Smooth muscle cell (in vitro differentiated cells): ENCODE results near the gene CLK2. TPM values are rescaled to one million over a fixed set of nuclear protein-coding genes. Genes with fewer than 3 reads are reported as not detected.

Experiments used
- DNase-seq: peaks from one replicate; lab custom pipeline; 2025; ENCODE audit not compliant: unreplicated experiment; lab: John Stamatoyannopoulos, UW
- H2AFZ ChIP-seq: fragments of 200-600 bp; sonication (generic); 2 replicates; pipeline ENCODE4 v1.6.0; 2016; ENCODE audit warnings: antibody characterized with exemption, low read depth, mild to moderate bottlenecking
- H3F3A ChIP-seq: fragments of 200-600 bp; sonication (generic); 2 replicates; pipeline ENCODE4 v1.6.0; 2017; ENCODE audit warnings: antibody characterized with exemption, low read depth
- H3K27ac ChIP-seq: fragments of 200-600 bp; sonication (generic); 2 replicates; pipeline ENCODE4 v1.5.1; 2016; ENCODE audit warnings: low read depth, mild to moderate bottlenecking
- H3K27me3 ChIP-seq: fragments of 200-600 bp; sonication (generic); 2 replicates; pipeline ENCODE4 v1.6.1; 2016; ENCODE audit warnings: low read depth, mild to moderate bottlenecking
- H3K36me3 ChIP-seq: fragments of 200-600 bp; sonication (generic); 2 replicates; pipeline ENCODE4 v1.5.1; 2016; ENCODE audit warnings: low read depth
- H3K4me1 ChIP-seq: fragments of 200-600 bp; sonication (generic); 2 replicates; pipeline ENCODE4 v1.5.1; 2016; ENCODE audit warnings: low read depth
- H3K4me2 ChIP-seq: fragments of 200-600 bp; sonication (generic); 2 replicates; pipeline ENCODE4 v1.6.0; 2016; ENCODE audit warnings: mild to moderate bottlenecking
- H3K4me3 ChIP-seq: fragments of 200-600 bp; sonication (generic); 2 replicates; pipeline ENCODE4 v1.5.1; 2016; ENCODE audit warnings: mild to moderate bottlenecking
- H3K79me2 ChIP-seq: fragments of 200-600 bp; sonication (generic); 2 replicates; pipeline ENCODE4 v1.6.0; 2016; ENCODE audit warnings: low read depth, mild to moderate bottlenecking
- H3K9ac ChIP-seq: fragments of 200-600 bp; sonication (generic); 2 replicates; pipeline ENCODE4 v1.6.0; 2016; ENCODE audit warnings: low read depth
- H3K9me3 ChIP-seq: fragments of 200-600 bp; sonication (generic); replicated peaks from 2 replicates; pipeline ENCODE4 v1.5.1; 2016; ENCODE audit warnings: low read depth
- H4K20me1 ChIP-seq: fragments of 200-600 bp; sonication (generic); 2 replicates; pipeline ENCODE4 v1.6.0; 2016; ENCODE audit warnings: low read depth
- CTCF ChIP-seq: fragments of 200-600 bp; sonication (generic); IDR thresholded peaks from 2 replicates; pipeline ENCODE4 v1.5.1; 2017; ENCODE audit warnings: borderline replicate concordance, mild to moderate bottlenecking, antibody characterized with exemption; ENCODE audit not compliant: insufficient read depth, poor library complexity, severe bottlenecking
- WGBS: methylation state at CpG from one replicate; pipeline ENCODE4 v1.1.7; 2016; ENCODE audit warnings: low lambda C conversion rate; 5-methylcytosine and 5-hydroxymethylcytosine counted together
- polyA plus RNA-seq: library from polyadenylated mRNA; unstranded; fragments of >200 nt; fragmentation: Nextera tagmentation; extraction: Ambion mirVana; gene quantifications from 2 replicates; pipeline ENCODE4 v1.2.1, GENCODE V29; 2016
- total RNA-seq: library from RNA; depleted of rRNA; stranded (reverse); fragments of >200 nt; gene quantifications from 2 replicates; pipeline ENCODE4 v1.2.3, GENCODE V29; 2014

The CLK2 gene
- total and polyA plus RNA-seq, 2 experiments from 2014 or later = 23.5 to 23.6 TPM

GRCh38 chr1:155269381-155269780, 3.9 kb downstream of the CLK2 start:
- H3K36me3 ChIP-seq = peaks cover 17% of the 10 kb centered on the region
- H3K27ac ChIP-seq = no peak overlapping the region
- no peak for TF ChIP-seq CTCF
- no peak overlapping the region for H3K4me3 ChIP-seq
- H3K4me1 ChIP-seq = peaks cover 4% of the 10 kb centered on the region
- H3K27me3 ChIP-seq = no peaks in the 10 kb centered on the region
- no peak overlapping the region for H2AFZ ChIP-seq
- H3K79me2 ChIP-seq = peaks cover 29% of the 10 kb centered on the region
- 98% methylated on average over 21 of the region's 21 CpGs for WGBS
- H3K4me2 ChIP-seq = no peak overlapping the region
- peaks cover 25% of the 10 kb centered on the region for H3F3A ChIP-seq
- no peak overlapping the region for H3K9ac ChIP-seq
- peaks cover 25% of the 10 kb centered on the region for H4K20me1 ChIP-seq
- DNase-seq = no peak
- no peaks in the 10 kb centered on the region for H3K9me3 ChIP-seq

GRCh38 chr1:155268630-155269029, 4.7 kb downstream of the CLK2 start:
- H4K20me1 ChIP-seq = peaks cover 25% of the 10 kb centered on the region
- H3K27me3 ChIP-seq = no peaks in the 10 kb centered on the region
- H3K4me2 ChIP-seq = no peak overlapping the region
- no peak for DNase-seq
- TF ChIP-seq CTCF = no peak
- no peak overlapping the region for H3K4me3 ChIP-seq
- H3K36me3 ChIP-seq = peaks cover 17% of the 10 kb centered on the region
- peaks cover 4% of the 10 kb centered on the region for H3K4me1 ChIP-seq
- H2AFZ ChIP-seq = no peak overlapping the region
- H3K79me2 ChIP-seq = peaks cover 29% of the 10 kb centered on the region
- H3K27ac ChIP-seq = no peak overlapping the region
- peaks cover 32% of the 10 kb centered on the region for H3F3A ChIP-seq
- no peak overlapping the region for H3K9ac ChIP-seq
- 96% methylated on average over 19 of the region's 21 CpGs for WGBS
- no peaks in the 10 kb centered on the region for H3K9me3 ChIP-seq

- no peaks in the 10 kb centered on the region for H3K27me3 ChIP-seq
- H3K27ac ChIP-seq = no peak overlapping the region
- peaks cover 17% of the 10 kb centered on the region for H3K36me3 ChIP-seq
- no peaks in the 10 kb centered on the region for H3K9me3 ChIP-seq
- no peak overlapping the region for H3K4me2 ChIP-seq
- DNase-seq = no peak
- 98% methylated on average over 2 of the region's 2 CpGs for WGBS
- H4K20me1 ChIP-seq = peaks cover 20% of the 10 kb centered on the region
- H3K9ac ChIP-seq = no peak overlapping the region
- no peak for TF ChIP-seq CTCF
- no peak overlapping the region for H3K4me3 ChIP-seq
- peaks cover 39% of the 10 kb centered on the region for H3F3A ChIP-seq
- H3K4me1 ChIP-seq = peaks cover 3% of the 10 kb centered on the region
- peaks cover 21% of the 10 kb centered on the region for H3K79me2 ChIP-seq
- H2AFZ ChIP-seq = no peak overlapping the region
Observed at GRCh38 chr1:155267373-155267772, 5.9 kb downstream of the CLK2 start.

GRCh38 chr1:155266553-155266952, 6.8 kb downstream of the CLK2 start:
- Histone ChIP-seq H3K4me3 (no peak overlapping the region), H2AFZ (no peak overlapping the region), H3K9me3 (no peaks in the 10 kb centered on the region), H3K36me3 (peaks cover 17% of the 10 kb centered on the region), H3K27me3 (no peaks in the 10 kb centered on the region), H3K27ac (no peak overlapping the region), H3K9ac (no peak overlapping the region), H3K79me2 (peaks cover 16% of the 10 kb centered on the region), H3K4me2 (no peak overlapping the region), H4K20me1 (peaks cover 12% of the 10 kb centered on the region), H3K4me1 (no peaks in the 10 kb centered on the region), H3F3A (peaks cover 37% of the 10 kb centered on the region)
- WGBS = 95% methylated on average over 6 of the region's 6 CpGs
- no peak for TF ChIP-seq CTCF
- DNase-seq = no peak
